Measurements from ENCODE around the gene PCDHGA1. TPM values are rescaled to one million over a fixed set of nuclear protein-coding genes. Genes with fewer than 3 reads are reported as not detected.
"Not testable (repeated sequence)": the region's sequence is repeated elsewhere in the genome, so short reads cannot be mapped to it uniquely, and the experiment has no call there.

Gene PCDHGA1
- total and polyA plus RNA-seq, 4 donors = 0.05 to 0.08 (median 0.05) TPM; not detected in 1

DNA sequence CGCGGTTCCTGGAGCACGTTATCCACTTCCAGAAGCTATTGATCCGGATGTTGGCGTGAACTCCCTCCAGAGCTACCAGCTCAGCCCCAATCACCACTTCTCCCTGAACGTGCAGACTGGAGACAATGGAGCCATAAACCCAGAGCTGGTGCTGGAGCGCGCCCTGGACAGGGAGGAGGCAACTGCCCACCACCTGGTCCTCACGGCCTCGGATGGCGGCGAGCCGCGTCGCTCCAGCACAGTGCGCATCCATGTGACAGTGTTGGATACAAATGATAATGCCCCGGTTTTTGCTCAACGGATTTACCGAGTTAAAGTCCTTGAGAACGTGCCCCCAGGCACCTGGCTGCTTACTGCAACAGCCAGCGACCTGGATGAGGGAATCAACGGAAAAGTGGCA, 73.1 kb downstream of the PCDHGA1 start:
- peaks cover 16 to 63% (median 36%) of the 10 kb centered on the region in 4 donors for H3K9me3 ChIP-seq (ENCODE audit: control insufficient read depth in 4 of 4, low read length in 3 of 4)
- 27% methylated on average over 22 of the region's 22 CpGs for WGBS
- H3K36me3 ChIP-seq (ENCODE audit: control insufficient read depth in 4 of 4, insufficient read depth in 3 of 4, low read depth in 1 of 4, low read length in 3 of 4) = no peaks in the 10 kb centered on the region
- H3K9ac ChIP-seq (ENCODE audit: low read depth in 1 of 2, low read length in 2 of 2) = no peak overlapping the region
- no peak overlapping the region for H3K27ac ChIP-seq (ENCODE audit: low read depth in 1 of 2, low read length in 2 of 2)
- peaks cover 0 to 4% (median 0%) of the 10 kb centered on the region in 4 donors for H3K4me1 ChIP-seq (ENCODE audit: control insufficient read depth in 4 of 4, insufficient read depth in 4 of 4, low read length in 3 of 4)
- DNase-seq (ENCODE audit: low spot score) = no peak
- peaks cover 0 to 3% (median 0%) of the 10 kb centered on the region in 4 donors for H3K27me3 ChIP-seq (ENCODE audit: control insufficient read depth in 4 of 4, insufficient read depth in 4 of 4, low read length in 3 of 4)
- TF ChIP-seq, protein P1, sequence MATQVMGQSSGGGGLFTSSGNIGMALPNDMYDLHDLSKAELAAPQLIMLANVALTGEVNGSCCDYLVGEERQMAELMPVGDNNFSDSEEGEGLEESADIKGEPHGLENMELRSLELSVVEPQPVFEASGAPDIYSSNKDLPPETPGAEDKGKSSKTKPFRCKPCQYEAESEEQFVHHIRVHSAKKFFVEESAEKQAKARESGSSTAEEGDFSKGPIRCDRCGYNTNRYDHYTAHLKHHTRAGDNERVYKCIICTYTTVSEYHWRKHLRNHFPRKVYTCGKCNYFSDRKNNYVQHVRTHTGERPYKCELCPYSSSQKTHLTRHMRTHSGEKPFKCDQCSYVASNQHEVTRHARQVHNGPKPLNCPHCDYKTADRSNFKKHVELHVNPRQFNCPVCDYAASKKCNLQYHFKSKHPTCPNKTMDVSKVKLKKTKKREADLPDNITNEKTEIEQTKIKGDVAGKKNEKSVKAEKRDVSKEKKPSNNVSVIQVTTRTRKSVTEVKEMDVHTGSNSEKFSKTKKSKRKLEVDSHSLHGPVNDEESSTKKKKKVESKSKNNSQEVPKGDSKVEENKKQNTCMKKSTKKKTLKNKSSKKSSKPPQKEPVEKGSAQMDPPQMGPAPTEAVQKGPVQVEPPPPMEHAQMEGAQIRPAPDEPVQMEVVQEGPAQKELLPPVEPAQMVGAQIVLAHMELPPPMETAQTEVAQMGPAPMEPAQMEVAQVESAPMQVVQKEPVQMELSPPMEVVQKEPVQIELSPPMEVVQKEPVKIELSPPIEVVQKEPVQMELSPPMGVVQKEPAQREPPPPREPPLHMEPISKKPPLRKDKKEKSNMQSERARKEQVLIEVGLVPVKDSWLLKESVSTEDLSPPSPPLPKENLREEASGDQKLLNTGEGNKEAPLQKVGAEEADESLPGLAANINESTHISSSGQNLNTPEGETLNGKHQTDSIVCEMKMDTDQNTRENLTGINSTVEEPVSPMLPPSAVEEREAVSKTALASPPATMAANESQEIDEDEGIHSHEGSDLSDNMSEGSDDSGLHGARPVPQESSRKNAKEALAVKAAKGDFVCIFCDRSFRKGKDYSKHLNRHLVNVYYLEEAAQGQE (IDR thresholded peaks at IDR 0.05) = no peak
- TF ChIP-seq HNF4A (conservative IDR thresholded peaks at IDR 0.05) = no peak
- TF ChIP-seq EGR1 (IDR thresholded peaks at IDR 0.05; ENCODE audit: low read depth in 2 of 2) = no peak
- TF ChIP-seq NR2F2 (IDR thresholded peaks at IDR 0.05) = no peak
- no peak for TF ChIP-seq FOXA1 (IDR thresholded peaks at IDR 0.05)
- no peak for TF ChIP-seq RAD21 (IDR thresholded peaks at IDR 0.05)
- TF ChIP-seq YY1 (IDR thresholded peaks at IDR 0.05) = no peak
- no peak for TF ChIP-seq TAF1 (conservative IDR thresholded peaks at IDR 0.05)
- TF ChIP-seq, protein P2, sequence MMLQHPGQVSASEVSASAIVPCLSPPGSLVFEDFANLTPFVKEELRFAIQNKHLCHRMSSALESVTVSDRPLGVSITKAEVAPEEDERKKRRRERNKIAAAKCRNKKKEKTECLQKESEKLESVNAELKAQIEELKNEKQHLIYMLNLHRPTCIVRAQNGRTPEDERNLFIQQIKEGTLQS (IDR thresholded peaks at IDR 0.05) = no peak
- TF ChIP-seq, protein P3, sequence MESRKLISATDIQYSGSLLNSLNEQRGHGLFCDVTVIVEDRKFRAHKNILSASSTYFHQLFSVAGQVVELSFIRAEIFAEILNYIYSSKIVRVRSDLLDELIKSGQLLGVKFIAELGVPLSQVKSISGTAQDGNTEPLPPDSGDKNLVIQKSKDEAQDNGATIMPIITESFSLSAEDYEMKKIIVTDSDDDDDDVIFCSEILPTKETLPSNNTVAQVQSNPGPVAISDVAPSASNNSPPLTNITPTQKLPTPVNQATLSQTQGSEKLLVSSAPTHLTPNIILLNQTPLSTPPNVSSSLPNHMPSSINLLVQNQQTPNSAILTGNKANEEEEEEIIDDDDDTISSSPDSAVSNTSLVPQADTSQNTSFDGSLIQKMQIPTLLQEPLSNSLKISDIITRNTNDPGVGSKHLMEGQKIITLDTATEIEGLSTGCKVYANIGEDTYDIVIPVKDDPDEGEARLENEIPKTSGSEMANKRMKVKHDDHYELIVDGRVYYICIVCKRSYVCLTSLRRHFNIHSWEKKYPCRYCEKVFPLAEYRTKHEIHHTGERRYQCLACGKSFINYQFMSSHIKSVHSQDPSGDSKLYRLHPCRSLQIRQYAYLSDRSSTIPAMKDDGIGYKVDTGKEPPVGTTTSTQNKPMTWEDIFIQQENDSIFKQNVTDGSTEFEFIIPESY (IDR thresholded peaks at IDR 0.05) = no peak
- no peak for TF ChIP-seq FOXA2 (IDR thresholded peaks at IDR 0.05)
- TF ChIP-seq JUND (IDR thresholded peaks at IDR 0.05) = no peak
- TF ChIP-seq, protein P4, sequence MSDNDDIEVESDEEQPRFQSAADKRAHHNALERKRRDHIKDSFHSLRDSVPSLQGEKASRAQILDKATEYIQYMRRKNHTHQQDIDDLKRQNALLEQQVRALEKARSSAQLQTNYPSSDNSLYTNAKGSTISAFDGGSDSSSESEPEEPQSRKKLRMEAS (IDR thresholded peaks at IDR 0.05) = no peak
- no peak for TF ChIP-seq GABPA (IDR thresholded peaks at IDR 0.05 in 1 of 2, conservative IDR thresholded peaks at IDR 0.05 in 1 of 2)
- peak overlapping the region in 2 of 3 donors; percentile 27 to 63 for H3K4me3 ChIP-seq (ENCODE audit: low read depth in 1 of 3, low read length in 3 of 3)

DNA sequence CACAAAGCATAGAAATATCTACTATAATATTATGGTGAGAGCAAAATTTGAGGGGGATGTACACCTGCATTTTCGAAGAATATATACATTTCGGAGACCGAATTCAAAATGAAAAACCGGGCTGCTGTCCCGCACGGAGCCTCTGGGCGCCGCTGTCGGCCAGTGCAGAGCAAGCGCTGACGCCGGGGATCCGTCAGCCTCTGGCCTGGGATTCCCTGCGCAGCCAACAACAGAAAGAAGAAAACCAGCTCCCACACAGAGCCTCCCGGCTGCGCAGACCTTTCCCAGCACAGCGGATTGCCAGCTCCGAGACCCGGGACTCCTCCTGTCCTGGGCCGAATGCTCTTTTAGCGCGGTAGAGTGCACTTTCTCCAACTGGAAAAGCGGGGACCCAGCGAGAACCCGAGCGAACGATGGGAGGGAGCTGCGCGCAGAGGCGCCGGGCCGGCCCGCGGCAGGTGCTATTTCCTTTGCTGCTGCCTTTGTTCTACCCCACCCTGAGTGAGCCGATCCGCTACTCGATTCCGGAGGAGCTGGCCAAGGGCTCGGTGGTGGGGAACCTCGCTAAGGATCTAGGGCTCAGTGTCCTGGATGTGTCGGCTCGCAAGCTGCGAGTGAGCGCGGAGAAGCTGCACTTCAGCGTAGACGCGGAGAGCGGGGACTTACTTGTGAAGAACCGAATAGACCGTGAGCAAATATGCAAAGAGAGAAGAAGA, 77.6 kb downstream of the PCDHGA1 start, which contains the start of gene PCDHGB6:
TSS of gene PCDHGB6 (plus strand) at position 232 of the 716 bp plus-strand sequence. CDS start at position 414, 182 bp downstream.
- DNase-seq (ENCODE audit: low spot score) = peak; percentile 58
- TF ChIP-seq, protein P5, sequence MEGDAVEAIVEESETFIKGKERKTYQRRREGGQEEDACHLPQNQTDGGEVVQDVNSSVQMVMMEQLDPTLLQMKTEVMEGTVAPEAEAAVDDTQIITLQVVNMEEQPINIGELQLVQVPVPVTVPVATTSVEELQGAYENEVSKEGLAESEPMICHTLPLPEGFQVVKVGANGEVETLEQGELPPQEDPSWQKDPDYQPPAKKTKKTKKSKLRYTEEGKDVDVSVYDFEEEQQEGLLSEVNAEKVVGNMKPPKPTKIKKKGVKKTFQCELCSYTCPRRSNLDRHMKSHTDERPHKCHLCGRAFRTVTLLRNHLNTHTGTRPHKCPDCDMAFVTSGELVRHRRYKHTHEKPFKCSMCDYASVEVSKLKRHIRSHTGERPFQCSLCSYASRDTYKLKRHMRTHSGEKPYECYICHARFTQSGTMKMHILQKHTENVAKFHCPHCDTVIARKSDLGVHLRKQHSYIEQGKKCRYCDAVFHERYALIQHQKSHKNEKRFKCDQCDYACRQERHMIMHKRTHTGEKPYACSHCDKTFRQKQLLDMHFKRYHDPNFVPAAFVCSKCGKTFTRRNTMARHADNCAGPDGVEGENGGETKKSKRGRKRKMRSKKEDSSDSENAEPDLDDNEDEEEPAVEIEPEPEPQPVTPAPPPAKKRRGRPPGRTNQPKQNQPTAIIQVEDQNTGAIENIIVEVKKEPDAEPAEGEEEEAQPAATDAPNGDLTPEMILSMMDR (IDR thresholded peaks at IDR 0.05; ENCODE audit: low read depth, low read length, missing input control) = peak; percentile 76
- peak; percentile 74 to 80 for TF ChIP-seq RAD21 (IDR thresholded peaks at IDR 0.05)
- not testable (repeated sequence) for H3K9ac ChIP-seq (ENCODE audit: low read depth in 1 of 2, low read length in 2 of 2); H3K36me3 ChIP-seq (ENCODE audit: control insufficient read depth in 4 of 4, insufficient read depth in 3 of 4, low read depth in 1 of 4, low read length in 3 of 4); H3K27me3 ChIP-seq (ENCODE audit: control insufficient read depth in 4 of 4, insufficient read depth in 4 of 4, low read length in 3 of 4); H3K27ac ChIP-seq (ENCODE audit: low read depth in 1 of 2, low read length in 2 of 2); H3K4me1 ChIP-seq (ENCODE audit: control insufficient read depth in 4 of 4, insufficient read depth in 4 of 4, low read length in 3 of 4)
- Histone ChIP-seq H3K4me3 (ENCODE audit: low read depth in 1 of 3, low read length in 3 of 3) (peak within 1 kb of the TSS; percentile 40 to 73 (median 49)), H3K9me3 (ENCODE audit: control insufficient read depth in 4 of 4, low read length in 3 of 4) (peaks cover 17 to 57% (median 30%) of the 10 kb centered on the region in 4 donors)
- WGBS = 12% methylated on average over 50 of the region's 51 CpGs

Measured in liver (tissue), 9 donors.